GM21367 (cell line): ENCODE data around the gene SRPK2.
"Not testable (repeated sequence)": the region's sequence is repeated elsewhere in the genome, so short reads cannot be mapped to it uniquely, and the experiment has no call there.

Experiments used
- ATAC-seq: cut with Tn5 transposase; IDR thresholded peaks from one replicate; pipeline ENCODE4 v1.9.1; 2021; ENCODE audit not compliant: unreplicated experiment

The SRPK2 gene

DNA sequence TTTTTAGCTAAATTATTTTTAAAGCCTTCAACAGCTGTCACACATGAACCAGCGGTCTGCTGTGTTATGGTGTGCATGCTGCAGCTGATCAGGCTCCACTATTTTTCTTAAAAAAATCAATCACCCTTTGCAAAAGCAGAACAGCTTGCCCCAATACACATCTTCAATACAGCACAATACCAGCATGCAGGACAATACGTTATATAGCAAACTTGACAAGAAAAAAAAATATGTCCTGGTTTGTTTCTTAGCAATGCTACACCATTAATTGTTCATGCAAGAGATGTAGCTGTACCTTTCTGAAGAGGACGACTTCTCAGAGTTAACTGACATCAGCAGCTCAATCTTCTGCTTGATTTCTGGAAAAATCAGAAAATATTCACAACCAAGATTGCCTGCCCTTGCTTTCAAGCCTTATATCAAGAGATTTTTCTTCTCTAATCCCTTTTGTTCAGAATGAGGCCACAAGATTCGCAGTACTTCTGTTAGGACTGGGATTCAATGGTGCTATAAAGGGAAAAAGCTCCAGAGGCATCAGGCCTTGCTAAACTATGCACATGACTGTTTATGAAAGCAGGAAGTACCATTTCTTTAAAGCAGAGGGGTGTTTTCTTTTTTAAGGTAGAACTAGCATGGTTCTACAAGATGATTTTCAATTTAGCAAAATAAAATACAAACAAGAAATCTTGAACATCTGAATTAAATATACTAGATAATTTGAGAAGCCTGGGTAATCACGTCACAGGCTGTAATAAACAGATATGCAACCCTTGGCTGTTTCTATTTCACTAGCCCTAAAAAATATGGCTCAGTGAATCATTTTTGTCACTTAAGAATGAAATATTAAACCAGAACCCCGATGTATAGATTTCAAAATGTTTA, 120.0 kb downstream of the SRPK2 start:
- peak; percentile 61 for ATAC-seq

- ATAC-seq: no peak
These were observed 120.7 kb downstream of the SRPK2 start for GRCh38 chr7:105268056-105268455.

DNA sequence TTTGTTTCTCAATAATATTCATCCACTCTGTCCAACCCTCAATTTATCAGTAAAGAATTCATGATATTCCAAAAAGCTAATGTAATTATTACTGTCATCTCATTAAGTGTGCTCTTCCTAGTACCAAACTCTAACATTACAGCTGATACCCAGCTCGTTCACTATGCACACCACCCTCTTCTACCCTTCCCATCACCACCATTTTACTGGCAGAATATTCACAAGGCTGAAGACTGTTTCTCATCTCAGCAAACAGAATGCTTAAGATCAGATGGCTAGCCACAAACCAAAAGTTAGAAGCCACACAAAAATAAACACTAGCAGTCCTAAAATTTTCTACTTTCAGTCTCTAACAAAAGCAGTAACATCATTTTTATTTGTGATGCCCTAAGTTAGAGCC, 121.5 kb downstream of the SRPK2 start:
- no peak for ATAC-seq

- ATAC-seq: no peak
These were observed 124.0 kb downstream of the SRPK2 start for GRCh38 chr7:105264707-105265106.

DNA sequence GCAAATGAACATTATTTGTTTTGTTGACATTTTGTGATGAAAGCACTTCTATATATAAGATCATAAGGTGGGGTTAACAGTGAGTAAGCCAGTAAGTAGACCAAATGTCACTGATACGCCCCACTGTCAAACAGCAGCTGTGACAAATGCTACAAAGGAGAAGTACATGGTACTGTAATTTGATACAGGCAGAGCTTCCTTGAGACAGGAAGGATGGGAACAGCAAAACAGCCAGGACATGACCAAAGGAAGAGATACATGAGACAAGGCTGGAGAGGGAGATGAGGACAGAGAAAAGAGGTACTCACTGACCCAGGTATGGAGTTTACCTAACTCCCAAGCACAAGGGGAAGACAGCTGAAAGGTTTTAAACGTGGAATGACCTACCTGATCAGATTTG, 127.0 kb downstream of the SRPK2 start:
- ATAC-seq: no peak

GRCh38 chr7:105260201-105260871, 128.4 kb downstream of the SRPK2 start:
- not testable (repeated sequence) for ATAC-seq

DNA sequence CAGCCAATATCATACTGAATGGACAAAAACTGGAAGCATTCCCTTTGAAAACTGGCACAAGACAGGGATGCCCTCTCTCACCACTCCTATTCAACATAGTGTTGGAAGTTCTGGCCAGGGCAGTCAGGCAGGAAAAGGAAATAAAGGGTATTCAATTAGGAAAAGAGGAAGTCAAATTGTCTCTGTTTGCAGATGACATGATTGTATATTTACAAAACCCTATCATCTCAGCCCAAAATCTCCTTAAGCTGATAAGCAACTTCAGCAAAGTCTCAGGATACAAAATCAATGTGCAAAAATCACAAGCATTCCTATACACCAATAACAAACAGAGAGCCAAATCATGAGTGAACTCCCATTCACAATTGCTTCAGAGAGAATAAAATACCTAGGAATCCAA, 129.8 kb downstream of the SRPK2 start:
- not testable (repeated sequence) for ATAC-seq

GRCh38 chr7:105257338-105257737, 131.4 kb downstream of the SRPK2 start:
- ATAC-seq: no peak

DNA sequence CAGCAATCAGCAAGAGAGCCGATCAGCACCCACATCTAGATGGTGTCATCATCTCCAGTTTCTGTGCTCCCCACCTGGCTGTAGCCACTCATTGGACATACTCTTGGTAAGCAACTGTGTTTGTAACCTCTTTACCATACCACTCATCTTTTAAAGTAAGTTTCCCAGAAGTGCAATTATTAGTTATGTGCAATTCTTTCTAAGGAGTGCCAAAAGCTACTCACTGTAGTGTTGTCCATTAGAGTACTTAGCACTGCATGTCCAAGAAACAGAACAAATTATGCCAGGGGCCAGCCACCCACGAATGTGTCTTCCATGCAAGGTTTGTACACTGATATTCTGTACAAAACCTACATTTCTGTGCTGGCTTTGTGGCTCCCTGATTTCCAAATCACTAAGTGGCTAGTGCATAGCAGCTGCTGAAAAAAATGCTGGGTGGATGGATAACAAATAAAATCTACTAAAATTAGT, 131.9 kb downstream of the SRPK2 start:
- no peak for ATAC-seq

GRCh38 chr7:105250706-105251105, 138.0 kb downstream of the SRPK2 start:
- no peak for ATAC-seq

DNA sequence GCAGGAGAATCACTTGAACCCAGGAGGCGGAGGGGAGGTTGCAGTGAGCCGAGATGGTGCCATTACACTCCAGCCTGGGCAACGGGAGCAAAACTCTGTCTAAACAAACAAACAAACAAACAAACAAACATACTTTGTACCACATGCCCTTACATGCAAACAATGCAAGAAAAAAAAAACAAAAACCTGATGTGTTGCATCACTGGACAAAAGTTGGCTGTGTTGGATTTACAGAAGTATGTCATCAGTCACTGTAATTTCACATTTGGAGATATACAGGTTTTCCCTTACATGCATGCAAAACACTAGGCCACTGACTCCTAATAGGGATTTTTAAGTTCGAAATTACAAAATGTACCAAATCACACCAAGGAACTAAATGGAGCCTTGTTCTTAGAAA, 138.5 kb downstream of the SRPK2 start:
- no peak for ATAC-seq

DNA sequence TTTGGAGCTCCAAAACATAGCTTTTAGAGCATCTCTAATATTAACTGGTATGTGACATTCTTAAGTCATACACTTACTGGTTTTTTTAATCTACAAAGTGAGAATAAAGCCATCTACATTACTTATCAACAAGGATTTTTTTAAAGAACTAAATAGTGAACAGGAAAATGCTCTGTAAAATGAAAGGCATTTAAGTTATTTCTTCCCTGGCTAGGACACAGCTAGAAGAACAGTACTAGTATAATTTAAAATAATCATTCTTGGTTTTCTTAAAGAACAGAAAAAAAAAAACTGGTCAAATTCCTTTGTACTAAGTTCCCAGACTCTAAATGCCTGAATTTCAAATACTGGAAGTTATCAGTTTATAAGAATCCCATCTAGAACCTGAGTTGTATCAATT, 139.5 kb downstream of the SRPK2 start:
- ATAC-seq: no peak

DNA sequence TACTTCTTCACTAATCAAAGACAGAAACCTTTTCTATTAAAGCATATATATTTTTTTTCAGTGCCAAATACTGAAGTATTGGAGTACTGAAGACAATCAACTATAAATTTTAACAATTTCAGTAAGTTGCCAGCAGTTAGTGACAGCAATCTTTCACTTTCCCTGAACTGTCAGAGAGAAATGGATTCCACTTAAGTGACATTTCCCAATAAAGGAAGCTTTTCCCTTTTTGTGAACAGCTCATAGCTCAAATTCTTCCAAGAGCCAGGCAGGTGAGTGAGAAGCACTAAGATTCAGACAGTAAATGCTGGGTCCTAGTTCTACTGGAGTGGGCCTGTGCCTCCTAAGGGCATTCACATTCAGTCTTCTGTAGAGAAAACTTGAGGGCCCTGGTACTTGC, 142.0 kb downstream of the SRPK2 start:
- no peak for ATAC-seq

- ATAC-seq: no peak
These were observed 142.5 kb downstream of the SRPK2 start for GRCh38 chr7:105246256-105246655.

GRCh38 chr7:105245398-105246114, 143.2 kb downstream of the SRPK2 start:
- ATAC-seq: no peak

DNA sequence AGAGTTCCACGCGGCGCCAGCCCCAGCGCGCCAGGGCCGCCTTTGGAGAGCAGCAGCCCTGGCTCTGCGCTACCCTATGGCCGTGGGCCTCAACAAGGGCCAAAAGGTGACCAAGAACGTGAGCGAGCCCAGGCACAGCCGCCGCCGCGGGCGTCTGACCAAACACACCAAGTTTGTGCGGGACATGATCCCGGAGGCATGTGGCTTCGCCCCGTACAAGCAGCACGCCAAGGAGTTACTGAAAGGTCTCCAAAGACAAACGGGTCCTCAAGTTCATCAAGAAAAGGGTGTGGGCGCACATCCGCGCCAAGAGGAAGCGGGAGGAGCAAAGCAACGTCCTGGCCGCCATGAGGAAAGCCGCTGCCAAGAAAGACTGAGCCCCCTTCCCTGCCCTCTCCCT, 144.1 kb downstream of the SRPK2 start:
- no peak for ATAC-seq

DNA sequence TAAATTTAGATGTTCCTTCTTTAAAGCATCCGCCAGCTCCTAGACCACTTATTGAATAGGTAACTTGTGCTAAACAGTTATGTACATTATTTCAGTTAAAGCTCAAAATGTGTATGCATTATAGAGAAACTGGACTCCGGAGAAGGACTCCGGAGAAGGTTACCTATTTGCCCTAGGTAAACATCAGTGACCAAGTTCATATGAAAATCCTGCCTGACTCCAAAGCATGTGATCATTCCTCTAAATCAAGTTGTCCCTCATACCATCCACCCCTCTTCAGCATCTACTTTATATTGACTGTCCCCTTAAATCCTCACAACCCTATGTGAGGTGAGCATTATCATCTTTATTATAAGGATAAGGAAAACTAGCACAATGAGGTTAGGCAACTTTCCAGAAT, 147.5 kb downstream of the SRPK2 start:
- ATAC-seq: no peak

- no peak for ATAC-seq
These were observed 150.4 kb downstream of the SRPK2 start for GRCh38 chr7:105238198-105238765.

DNA sequence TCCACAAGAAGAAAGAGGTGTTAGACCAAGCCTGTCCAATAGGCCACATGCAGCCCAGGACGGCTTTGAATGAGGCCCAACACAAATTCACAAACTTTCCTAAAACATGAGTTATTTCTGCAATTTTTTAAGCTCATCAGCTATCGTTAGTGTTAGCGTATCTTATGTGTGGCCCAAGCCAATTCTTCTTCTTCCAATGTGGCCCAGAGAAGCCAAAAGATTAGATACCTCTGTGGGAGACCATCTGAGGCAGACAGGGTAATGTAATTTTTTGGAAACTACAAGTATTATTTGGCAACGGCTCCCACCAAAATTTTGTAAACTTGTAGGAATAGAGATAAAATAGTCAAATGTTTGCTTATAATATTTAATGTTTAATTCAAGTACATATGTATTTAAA, 153.8 kb downstream of the SRPK2 start:
- ATAC-seq: no peak

GRCh38 chr7:105232829-105233291, 155.9 kb downstream of the SRPK2 start:
- not testable (repeated sequence) for ATAC-seq

- ATAC-seq: no peak
These were observed 158.2 kb downstream of the SRPK2 start for GRCh38 chr7:105230486-105230885.
